AG04450 (cell line): Measurements from ENCODE around the gene TRIM45. TPM values are rescaled to one million over a fixed set of nuclear protein-coding genes. Genes with fewer than 3 reads are reported as not detected.

Experiments used
- CTCF ChIA-PET: fragments of 300-600, 350-600 bp; formaldehyde crosslinking; extraction: SDS; loops from one replicate; lab custom pipeline; 2022; ENCODE audit warnings: antibody characterized with exemption, inconsistent platforms; lab: Charles Lee
- POLR2A ChIA-PET: fragments of 350-600 bp; formaldehyde crosslinking; extraction: SDS; loops from one replicate; lab custom pipeline; 2021; ENCODE audit warnings: antibody characterized with exemption, inconsistent platforms; lab: Yijun Ruan, JAX
- DNase-seq: peaks from one replicate; pipeline ENCODE4 v3.0.0-alpha.2; 2011; ENCODE audit warnings: low read depth, low spot score
- H3K27ac ChIP-seq: one replicate; pipeline ENCODE4 v1.5.1; 2012; ENCODE audit warnings: low read depth, low read length, control low read depth
- H3K27me3 ChIP-seq: one replicate; pipeline ENCODE4 v1.6.0; 2012; ENCODE audit warnings: low read length; ENCODE audit not compliant: control insufficient read depth, insufficient read depth
- H3K4me3 ChIP-seq: 2 replicates; pipeline ENCODE4 v1.5.1; 2011; ENCODE audit warnings: mild to moderate bottlenecking, low read depth, low read length, control low read depth
- H3K9me3 ChIP-seq: 2 replicates; pipeline ENCODE4 v1.5.1; 2012; ENCODE audit warnings: low read length; ENCODE audit not compliant: control insufficient read depth, insufficient read depth
- CTCF ChIP-seq: IDR thresholded peaks from 2 replicates; pipeline ENCODE4 v1.5.1; 2011; ENCODE audit warnings: low read depth, low read length, control low read depth, inconsistent platforms
- polyA plus RNA-seq: library from polyadenylated mRNA; depleted of rRNA; stranded (reverse); fragments of >200 nt; gene quantifications from 2 replicates; pipeline ENCODE4 v1.2.3, GENCODE V29; 2011

The TRIM45 gene
- polyA plus RNA-seq, 1 experiment, result 4.8 TPM

DNA sequence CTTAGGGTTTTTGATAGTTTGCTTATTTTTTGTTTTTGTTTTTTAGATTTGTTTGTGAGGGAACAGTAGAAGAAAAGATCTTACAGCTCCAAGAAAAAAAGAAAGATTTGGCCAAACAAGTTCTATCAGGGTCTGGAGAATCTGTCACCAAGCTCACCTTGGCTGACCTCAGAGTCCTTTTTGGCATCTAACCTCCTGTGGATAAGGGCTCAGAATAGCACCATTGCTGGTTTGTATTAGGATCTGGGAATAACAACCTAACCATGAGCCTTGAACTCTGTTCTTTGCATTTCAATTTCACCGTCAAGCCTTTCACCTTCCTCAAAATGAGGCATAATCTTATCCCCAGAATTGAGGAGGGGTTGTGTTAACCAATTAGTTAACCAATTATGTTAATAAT lies 20.2 kb downstream of the TRIM45 start:
- H3K27ac ChIP-seq, result no peak overlapping the region
- POLR2A ChIA-PET, result no interaction called here

GRCh38 chr1:117098287-117098890 lies 23.2 kb downstream of the TRIM45 start:
- ChIA-PET CTCF (interaction anchor here (1.1 to 10.6 kb wide), 3 partner anchors 30 to 186 kb away, joined by 5 to 96 read pairs (median 8); no protein-coding TSS in a partner anchor), POLR2A (no interaction called here)
- no peak overlapping the region for H3K4me3 ChIP-seq
- TF ChIP-seq CTCF, result no peak
- no peaks in the 10 kb centered on the region for H3K9me3 ChIP-seq
- H3K27ac ChIP-seq, result no peak overlapping the region
- no peak for DNase-seq
- H3K27me3 ChIP-seq, result no peaks in the 10 kb centered on the region

More for the DNA sequence above, 20.2 kb downstream of the TRIM45 start:
- TF ChIP-seq CTCF, result no peak
- DNase-seq, result no peak
- CTCF ChIA-PET, result interaction anchor here (0.7 to 1.7 kb wide), 3 partner anchors 9 to 183 kb away, joined by 3 to 5 read pairs (median 3); no protein-coding TSS in a partner anchor
- H3K27me3 ChIP-seq, result no peaks in the 10 kb centered on the region
- H3K4me3 ChIP-seq, result no peak overlapping the region
- no peaks in the 10 kb centered on the region for H3K9me3 ChIP-seq

DNA sequence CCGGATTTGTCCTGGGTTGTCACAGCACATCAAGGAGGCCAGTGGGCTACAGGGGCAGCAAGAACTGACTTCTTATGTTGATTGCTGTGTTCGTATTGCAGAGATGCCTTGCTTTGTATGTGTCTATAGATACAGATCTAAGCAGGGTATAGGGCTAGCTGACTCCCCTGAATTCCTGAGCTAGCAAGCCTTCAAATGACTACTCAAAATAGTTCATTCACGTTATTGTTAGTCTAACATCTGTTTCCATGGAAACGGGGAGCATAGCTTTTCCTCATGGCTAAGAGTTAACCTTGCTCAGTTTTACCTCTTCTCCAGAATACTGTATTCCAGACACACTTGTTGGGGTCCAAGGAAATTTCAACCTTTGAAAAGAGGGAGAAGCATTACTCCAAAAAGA lies 24.1 kb downstream of the TRIM45 start:
- TF ChIP-seq CTCF, result no peak
- CTCF ChIA-PET, result interaction anchor here (0.6 to 10.6 kb wide), 6 partner anchors 17 to 187 kb away, joined by 3 to 96 read pairs (median 7); partner anchors contain the start of gene TTF2
- Histone ChIP-seq H3K27ac (no peak overlapping the region), H3K4me3 (no peak overlapping the region), H3K27me3 (no peaks in the 10 kb centered on the region), H3K9me3 (no peaks in the 10 kb centered on the region)
- no peak for DNase-seq
- POLR2A ChIA-PET, result no interaction called here

- ChIA-PET POLR2A (interaction anchor here (0.7 to 1.0 kb wide), 2 partner anchors 17 to 115 kb away, joined by 3 to 4 read pairs; no protein-coding TSS in a partner anchor), CTCF (interaction anchor here (0.6 to 10.6 kb wide), 6 partner anchors 17 to 188 kb away, joined by 3 to 96 read pairs (median 7); partner anchors contain the start of gene TTF2)
- DNase-seq, result no peak
- TF ChIP-seq CTCF, result no peak
- Histone ChIP-seq H3K9me3 (no peaks in the 10 kb centered on the region), H3K4me3 (no peak overlapping the region), H3K27ac (no peak overlapping the region), H3K27me3 (no peaks in the 10 kb centered on the region)
Observed at GRCh38 chr1:117096951-117097408, 24.6 kb downstream of the TRIM45 start.

GRCh38 chr1:117094841-117095604 lies 26.5 kb downstream of the TRIM45 start:
- Histone ChIP-seq H3K4me3 (no peak overlapping the region), H3K9me3 (no peaks in the 10 kb centered on the region), H3K27me3 (no peaks in the 10 kb centered on the region), H3K27ac (no peak overlapping the region)
- ChIA-PET CTCF (interaction anchor here (2.0 to 10.6 kb wide), 7 partner anchors 26 to 190 kb away, joined by 6 to 96 read pairs (median 18); partner anchors contain the start of genes TRIM45 and TTF2), POLR2A (no interaction called here)
- DNase-seq, result no peak
- TF ChIP-seq CTCF, result no peak
